Right forelimb (tissue), 1 donor: ENCODE measurements around the gene NRG3.
"Not testable (repeated sequence)": the region's sequence is repeated elsewhere in the genome, so short reads cannot be mapped to it uniquely, and the experiment has no call there.

Experiments used
- DNase-seq: peaks from one replicate; pipeline ENCODE4 v3.0.0-alpha.2; 2018

The NRG3 gene

DNA sequence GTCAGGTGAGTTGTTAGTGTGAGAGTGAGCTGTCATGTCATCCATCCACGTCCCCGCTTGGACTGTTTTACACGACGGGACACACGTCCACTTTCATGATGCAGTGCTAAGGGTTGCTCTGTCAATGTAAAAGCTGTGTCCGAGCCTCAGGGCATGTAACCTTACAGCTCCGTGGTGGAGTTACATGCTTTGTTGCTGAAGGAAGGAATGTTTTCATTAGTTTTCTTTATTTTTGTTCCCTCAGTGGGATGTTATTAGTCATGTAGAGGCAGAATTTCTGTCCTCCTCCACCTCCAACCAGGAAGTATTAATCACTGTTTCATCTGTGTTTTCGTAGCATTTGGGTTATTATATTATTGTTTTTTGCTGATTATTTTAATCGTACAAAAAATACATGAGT is 88.6 kb downstream of the NRG3 start:
- DNase-seq: no peak

DNA sequence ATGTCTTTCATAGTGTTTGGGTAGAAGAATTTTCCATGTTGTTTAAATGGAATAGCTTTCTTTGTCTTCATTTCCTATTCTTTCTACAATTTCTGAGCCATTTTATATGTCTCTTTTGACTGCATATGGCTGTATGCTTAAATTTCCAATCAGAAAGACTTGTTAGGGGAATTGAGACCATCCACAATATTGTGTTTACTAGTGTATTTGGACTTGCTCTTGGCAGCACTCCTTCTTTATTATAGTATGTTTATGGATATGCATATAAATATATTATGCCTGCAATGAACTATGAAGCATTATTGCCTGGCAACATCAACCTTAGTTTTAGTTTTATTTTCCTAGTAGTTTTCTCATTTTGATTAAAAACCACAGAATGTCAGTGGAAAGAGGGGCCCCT is 92.7 kb downstream of the NRG3 start:
- DNase-seq: no peak

DNA sequence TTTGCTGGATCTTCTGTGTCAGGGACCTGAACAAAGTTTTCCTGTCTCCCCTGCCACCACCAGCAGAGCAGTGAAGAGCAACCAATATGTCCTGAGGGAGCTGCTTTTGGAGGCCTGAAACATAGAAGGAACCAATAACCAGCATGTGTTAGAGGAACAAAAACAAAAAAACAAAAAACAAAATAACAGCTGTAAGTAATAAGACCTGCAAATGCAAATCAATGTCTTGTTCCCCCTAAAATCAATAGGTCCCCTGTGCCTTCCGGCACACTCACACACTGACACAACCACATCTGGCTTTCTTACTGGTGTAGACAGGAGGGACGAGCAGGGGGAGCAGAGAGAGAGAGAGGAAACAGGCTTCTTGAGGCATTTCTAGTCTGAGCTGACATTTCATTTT is 94.1 kb downstream of the NRG3 start:
- no peak for DNase-seq

GRCh38 chr10:81978238-81978637 is 103.2 kb downstream of the NRG3 start:
- DNase-seq: no peak

DNA sequence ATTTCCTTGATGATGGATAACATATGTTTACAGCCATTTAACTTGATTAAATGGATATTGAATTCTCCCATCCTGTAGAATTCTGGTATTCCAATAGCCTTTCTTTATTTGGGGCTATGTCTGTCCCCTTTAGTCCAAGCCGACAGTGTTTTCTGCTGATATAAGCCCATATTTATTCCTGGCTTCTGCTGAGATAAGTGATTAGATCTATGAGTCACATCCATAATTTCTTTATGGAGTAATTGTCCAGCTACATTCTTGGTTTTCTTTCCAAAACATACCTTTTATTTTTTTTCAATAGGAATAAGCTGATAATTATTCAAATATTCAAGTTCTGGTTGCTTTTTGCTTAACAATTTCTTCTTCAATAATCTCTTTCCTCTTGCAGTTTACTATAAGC is 106.7 kb downstream of the NRG3 start:
- no peak for DNase-seq

- DNase-seq: no peak
Observed at GRCh38 chr10:81984428-81984827, 109.4 kb downstream of the NRG3 start.

- no peak for DNase-seq
Observed at GRCh38 chr10:81995254-81995653, 120.3 kb downstream of the NRG3 start.

DNA sequence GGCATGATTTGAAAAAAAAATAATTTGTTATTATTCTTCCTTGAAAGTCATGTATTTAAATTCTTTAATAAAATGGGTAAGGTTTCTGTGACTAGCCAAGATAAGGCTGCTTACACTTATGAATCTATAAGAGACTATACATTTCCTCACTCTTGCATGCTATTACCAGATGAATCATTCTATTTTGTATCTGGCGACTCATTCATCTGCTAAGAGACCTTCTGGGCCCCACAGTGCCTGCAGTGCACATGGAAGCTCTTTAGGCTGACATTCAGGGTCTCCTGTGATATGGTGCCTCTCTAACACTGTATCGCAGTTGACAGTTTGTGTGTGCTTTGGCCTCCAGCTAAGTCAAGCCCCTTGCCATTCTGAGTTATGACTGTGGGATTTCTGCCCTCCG is 121.9 kb downstream of the NRG3 start:
- no peak for DNase-seq

GRCh38 chr10:82020999-82021398 is 146.0 kb downstream of the NRG3 start:
- no peak for DNase-seq

DNA sequence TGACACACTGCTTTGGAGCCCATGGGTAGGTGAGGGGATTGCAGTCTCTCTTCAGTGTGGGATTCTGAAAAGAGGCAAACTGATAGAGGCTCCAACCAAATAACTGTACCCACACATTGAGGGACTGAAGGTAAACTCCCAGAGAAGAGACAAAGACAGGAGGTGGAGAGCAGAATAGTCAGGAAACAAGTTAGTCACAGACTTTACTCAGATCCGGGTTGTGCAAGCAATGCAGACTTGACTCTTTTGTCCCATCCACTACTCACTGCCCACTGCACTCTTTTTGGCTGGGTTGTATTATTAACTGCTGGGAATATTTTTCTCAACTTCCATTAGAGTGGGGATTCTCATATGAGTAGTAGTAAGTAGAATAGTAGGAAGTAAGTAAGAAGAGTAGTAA is 152.7 kb downstream of the NRG3 start:
- no peak for DNase-seq

GRCh38 chr10:82037076-82037475 is 162.1 kb downstream of the NRG3 start:
- no peak for DNase-seq

GRCh38 chr10:82038587-82038986 is 163.6 kb downstream of the NRG3 start:
- no peak for DNase-seq

DNA sequence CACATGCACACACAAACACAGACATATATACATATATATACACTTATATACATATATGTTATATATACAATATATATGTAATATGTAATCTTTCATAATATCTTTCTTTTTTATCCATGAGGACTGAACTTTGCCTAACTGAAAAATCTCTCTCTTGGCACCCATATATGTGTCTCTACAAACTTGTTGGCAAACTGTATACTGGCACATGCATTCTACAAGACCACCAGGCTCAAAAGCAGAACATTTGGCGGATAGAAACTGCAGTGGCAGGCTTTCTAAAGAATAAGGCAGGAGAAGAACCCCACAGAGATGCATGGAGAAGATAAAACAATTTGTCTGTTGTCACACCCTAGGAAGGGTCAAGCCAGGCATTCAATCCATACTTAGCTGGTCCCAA is 165.3 kb downstream of the NRG3 start:
- DNase-seq: no peak

- no peak for DNase-seq
Observed at GRCh38 chr10:82041018-82041417, 166.0 kb downstream of the NRG3 start.

- DNase-seq: no peak
Observed at GRCh38 chr10:82056391-82056790, 181.4 kb downstream of the NRG3 start.

- not testable (repeated sequence) for DNase-seq
Observed at GRCh38 chr10:82067192-82067591, 192.2 kb downstream of the NRG3 start.

- no peak for DNase-seq
Observed at GRCh38 chr10:82068501-82068900, 193.5 kb downstream of the NRG3 start.

DNA sequence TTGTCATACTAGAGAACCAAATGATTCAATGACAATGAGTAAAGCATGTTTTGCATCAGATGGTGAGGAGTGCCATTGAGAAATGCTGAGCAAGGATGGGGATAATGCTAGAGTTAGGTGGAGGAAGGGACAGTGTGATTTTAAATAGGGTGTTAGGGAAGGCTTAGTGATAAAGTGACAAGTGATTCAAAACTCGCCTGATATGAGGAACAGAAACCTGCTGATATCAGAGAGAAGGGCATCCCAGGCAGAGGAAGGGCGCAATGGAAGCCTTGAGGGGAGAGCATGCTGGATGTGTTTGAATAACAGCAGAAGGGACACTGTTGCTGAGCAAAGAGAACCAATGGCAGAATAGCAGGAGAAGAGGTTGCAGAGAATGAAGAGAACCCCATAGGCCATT is 196.2 kb downstream of the NRG3 start:
- DNase-seq: no peak

- no peak for DNase-seq
Observed at GRCh38 chr10:82072124-82072523, 197.1 kb downstream of the NRG3 start.

- no peak for DNase-seq
Observed at GRCh38 chr10:82075605-82076004, 200.6 kb downstream of the NRG3 start.

DNA sequence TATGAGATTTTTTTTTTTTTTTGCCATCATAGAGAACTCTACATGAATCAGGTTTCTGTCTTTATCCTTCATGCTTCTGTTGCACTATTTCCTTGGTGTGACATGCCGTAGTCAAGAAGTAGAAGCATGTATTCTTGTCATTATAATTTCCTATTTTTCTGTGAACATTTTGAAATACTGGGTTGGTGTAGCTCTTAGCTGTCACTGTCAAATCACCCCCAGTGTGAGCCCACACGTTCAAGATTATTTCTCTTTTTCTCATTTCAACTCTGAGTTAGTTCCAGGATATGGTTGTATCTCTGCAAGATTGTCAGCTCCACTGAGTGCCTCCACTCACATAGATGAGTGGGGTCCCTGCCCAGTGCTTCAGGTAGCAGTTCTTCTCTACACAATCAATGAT is 209.5 kb downstream of the NRG3 start:
- no peak for DNase-seq

DNA sequence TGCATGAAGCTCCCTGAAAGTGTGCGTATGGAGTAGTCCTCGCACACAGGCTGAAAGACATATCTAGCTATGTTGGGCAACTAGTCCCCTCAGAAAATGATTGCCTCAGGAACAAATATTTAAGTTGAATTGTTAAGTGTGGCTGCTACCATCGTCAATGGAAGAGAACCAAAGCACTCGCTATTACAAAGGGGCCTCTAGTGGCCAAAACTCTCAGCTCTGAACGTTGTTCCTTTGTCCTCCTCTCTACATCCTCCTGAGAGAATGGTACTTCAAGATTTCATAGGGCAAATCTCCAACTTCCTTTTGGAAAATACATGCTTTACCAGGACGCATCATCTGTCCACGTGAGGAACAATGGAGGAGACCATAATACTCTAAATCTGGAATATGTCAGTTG is 209.9 kb downstream of the NRG3 start:
- no peak for DNase-seq

GRCh38 chr10:82089327-82089726 is 214.3 kb downstream of the NRG3 start:
- DNase-seq: no peak

DNA sequence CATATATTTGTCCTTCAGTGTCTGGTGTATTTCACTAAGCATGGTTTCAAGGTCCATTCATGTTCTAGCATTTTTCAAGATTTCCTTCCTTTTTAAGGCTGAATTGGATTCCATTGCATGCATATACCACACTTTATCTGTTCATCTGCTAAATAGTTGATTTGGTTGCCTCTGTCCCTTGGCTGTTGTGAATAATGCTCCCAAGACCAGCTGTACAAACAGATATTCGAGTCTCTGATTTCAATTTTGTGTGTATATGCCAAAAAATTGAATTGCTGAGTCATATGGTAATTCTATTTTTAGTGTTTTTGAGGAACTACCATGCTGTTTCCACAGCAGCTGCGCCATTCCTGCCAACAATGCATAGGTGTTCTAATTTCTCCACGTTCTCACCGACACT is 216.4 kb downstream of the NRG3 start:
- no peak for DNase-seq

DNA sequence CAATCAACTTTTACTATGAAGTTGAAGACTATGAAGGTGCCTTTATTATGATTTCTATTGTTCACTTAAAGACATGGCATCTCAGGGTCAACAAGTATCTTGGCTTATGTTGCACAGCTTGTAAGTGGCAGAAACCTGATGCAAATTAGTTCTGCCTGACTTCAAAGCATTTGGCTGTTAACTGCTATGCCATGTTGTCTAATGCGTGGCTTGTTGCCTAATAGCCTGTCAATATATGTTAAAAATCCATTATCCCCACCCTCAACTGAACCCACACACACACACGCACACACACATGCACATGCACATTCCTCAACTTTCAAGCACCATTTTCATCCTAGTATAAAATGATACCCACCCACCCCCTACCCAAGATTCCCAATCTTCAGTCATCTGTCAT is 217.1 kb downstream of the NRG3 start:
- DNase-seq: no peak

DNA sequence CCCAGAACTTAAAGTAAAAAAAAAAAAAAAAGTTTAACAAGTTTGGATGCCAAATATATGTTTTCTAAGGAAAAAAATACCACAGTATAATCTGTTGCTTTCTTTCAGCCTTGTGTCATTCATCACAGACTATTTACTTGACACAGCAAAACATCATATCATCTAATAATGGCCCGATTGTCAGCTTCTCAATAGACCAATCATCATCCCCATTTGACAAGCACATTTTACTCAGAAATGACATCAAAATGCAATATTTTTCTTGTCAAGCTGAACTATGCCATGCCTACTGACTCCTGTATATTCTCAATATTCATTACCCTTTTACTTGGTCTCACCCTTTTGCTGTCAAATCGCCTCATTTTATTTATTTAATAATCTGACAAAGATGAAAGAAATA is 249.7 kb downstream of the NRG3 start:
- no peak for DNase-seq
